Endometrium (tissue), 2 donors: Measurements from ENCODE around the gene SLC26A11.
"Not testable (repeated sequence)": the region's sequence is repeated elsewhere in the genome, so short reads cannot be mapped to it uniquely, and the experiment has no call there.

Source experiments
- FAIRE-seq: peaks from 2 replicates; lab custom pipeline; 2012; peaks lifted over from hg19 to GRCh38; lab: Jason Lieb, UNC
- donor health status: control.
- donor health status: control.

SLC26A11 gene

DNA sequence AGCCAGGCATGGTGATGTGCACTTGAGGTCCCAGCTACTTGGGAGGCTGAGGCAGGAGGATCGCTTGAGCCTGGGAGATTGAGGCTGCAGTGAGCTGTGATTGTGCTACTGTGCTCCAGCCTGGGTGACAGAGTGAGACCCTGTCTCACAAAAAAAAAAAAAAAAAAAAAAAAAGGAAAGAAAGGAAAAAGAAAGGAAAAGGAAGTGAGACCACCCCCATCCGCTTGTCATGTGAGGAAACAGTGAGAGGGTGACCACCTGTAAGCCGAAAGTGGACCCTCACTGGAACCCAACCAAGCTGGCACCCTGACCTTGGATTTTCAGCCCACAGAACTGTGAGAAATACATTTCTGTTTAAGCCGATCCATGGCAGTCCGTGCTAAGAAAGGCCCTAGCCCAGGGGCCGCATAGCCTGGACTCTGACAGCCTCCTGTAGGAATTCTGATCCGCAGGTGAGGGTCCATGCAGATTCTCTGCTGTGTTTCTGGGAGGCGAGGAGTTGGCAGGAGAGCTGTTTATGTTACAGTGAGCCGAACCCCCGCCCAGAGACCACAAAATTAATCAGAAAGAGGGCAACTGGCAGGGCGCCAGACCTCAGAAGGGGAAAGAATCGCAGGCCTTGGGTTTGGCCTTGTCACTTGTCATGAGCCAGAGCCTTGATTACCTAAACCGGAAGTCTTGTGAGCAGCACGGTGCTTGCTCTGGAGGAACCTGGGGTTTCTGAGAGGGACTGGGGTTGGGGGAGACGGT is 1.0 kb upstream of the SLC26A11 start:
- no peak for FAIRE-seq

DNA sequence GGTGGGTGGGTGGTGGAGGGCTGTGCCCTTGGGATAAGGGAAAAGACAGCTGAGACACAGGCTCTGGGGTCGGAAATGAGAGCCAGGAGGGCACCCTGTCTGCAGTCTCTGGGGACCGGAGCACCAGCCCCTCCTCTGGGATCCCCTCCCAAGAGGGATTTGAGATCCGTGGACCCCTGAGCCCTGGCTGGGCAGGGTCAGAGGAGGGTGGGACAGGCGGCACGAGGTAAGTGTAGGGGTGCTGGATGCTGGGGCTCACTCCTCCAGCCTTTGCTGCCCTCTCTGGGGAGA is 519 bp upstream of the SLC26A11 start:
- no peak for FAIRE-seq

DNA sequence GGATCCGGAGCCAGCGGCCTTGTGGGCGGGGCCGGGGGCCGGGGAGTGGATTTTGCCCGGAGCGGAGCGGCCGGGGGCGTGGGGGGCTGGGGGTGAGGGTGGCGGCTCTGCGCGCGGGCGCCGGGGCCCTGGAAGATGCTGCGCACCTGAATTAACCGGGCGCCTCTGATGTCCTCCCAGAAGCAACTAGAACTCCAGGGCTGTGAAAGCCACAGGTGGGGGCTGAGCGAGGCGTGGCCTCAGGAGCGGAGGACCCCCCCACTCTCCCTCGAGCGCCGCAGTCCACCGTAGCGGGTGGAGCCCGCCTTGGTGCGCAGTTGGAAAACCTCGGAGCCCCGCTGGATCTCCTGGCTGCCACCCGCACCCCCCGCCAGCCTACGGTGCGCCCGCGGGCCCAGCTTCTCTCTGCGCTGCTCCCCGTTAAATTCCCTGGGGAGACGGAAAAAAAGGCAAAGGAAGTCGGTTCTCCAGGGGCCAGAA is 549 bp downstream of the SLC26A11 start:
- no peak for FAIRE-seq

DNA sequence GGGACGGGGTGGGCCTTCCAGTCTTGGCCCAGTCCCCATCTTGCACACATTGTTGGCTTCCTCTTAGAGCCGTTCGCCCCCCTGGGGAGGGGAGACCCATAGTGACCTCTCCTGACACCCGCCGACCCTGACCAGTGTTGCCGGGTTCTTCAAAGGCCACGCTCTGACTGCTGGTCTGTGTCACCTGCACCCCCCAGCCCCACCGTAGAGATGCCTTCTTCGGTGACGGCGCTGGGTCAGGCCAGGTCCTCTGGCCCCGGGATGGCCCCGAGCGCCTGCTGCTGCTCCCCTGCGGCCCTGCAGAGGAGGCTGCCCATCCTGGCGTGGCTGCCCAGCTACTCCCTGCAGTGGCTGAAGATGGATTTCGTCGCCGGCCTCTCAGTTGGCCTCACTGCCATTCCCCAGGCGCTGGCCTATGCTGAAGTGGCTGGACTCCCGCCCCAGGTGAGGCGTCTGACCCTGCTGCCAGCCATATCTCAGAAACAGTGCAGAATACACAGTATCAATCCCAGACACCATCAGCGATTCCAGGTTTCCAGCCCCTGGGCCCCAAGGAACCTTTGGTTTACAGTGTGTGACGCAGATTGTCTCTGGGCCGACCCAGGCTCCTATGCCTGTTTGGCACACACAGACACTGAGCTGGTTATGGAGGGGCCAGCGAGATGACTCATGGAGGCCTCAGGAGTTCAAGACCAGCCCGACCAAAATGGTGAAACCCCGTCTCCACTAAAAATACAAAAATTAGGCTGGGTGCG is 1.3 kb downstream of the SLC26A11 start:
- FAIRE-seq = no peak

DNA sequence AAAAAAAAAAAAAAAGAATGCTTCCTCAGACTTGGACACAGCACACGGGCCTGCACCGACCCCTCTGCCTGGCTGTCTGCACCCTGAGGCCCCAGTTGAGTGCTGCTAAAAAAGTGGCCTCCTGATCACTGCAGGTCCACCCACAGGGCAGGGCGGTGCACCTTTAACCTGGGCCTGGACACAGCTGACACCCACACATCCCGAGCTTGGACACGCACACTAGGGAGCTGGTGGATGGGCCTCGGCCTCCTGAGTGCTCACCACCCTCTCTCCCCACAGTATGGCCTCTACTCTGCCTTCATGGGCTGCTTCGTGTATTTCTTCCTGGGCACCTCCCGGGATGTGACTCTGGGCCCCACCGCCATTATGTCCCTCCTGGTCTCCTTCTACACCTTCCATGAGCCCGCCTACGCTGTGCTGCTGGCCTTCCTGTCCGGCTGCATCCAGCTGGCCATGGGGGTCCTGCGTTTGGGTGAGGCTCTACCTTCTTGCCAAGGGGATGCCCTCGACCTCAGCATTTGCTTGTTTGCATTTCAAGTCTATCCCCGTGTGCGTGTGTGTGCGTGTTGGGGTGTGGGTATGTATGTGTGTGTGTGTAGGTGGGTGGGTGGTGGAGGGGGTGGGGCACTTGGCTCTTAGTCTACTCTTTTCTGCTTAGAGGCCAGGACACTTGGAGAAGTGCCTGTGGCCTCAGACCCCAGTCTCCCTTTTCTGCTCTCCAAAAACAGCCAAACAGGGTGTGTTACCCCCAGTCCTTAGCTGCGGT is 2.3 kb downstream of the SLC26A11 start:
- FAIRE-seq = no peak

DNA sequence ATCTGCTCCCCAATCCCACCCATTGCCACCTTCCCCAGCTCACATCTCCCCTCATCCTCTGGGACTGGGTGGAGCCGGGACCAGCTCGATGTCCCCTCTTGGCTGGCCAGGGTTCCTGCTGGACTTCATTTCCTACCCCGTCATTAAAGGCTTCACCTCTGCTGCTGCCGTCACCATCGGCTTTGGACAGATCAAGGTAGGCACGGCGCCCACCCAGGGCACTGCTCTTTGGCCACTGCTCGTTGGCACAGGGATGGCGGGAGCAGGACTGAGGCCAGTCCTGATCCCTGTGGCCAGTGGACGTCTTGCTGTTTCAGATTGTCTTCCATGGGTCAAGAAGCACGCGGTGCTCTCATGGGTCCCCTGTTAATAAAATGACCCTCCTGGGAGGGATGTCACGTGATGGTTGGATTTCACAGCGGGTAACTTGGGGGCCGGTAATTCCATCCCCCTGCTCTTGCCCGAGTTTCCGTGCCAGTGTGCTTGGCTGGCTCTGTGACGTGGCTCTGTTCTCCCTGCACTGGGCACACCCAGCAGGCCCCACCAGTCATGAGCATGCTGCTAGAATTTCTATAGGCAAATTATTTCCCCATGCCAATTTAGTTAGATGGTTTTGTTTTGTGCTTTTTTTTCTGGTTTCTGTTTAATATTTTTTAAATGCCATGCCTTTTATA is 3.1 kb downstream of the SLC26A11 start:
- FAIRE-seq = no peak

DNA sequence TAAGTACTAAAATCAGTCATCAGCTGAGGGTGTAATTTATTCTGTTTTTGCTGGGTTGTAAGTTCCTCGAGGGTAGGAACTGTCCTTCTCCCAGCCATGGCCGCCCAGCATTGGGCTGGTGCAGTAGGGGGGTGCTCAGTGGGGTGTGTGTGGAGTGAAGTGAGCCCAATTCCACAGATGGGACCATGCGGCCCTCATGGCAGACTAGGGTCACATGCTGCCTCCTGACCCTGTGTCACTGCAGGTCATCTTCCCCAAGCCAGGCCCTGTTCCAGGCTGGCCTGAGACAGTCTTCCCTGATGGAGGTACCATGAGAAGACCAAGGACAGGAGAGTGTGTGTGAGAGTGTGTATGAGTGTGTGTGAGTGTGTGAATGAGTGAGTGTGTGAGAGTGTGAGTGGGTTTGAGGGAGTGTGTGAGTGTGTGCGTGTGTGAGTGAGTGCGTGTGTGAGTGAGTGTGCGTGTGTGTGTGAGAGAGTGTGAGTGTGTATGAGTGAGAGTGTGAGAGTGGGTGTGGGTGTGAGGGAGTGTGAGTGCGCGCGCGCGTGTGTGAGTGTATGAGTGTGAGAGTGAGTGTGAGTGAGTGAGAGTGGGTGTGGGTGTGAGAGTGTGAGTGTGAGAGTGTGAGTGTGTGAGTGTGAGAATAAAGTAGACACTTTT is 3.7 kb downstream of the SLC26A11 start:
- FAIRE-seq = no peak

DNA sequence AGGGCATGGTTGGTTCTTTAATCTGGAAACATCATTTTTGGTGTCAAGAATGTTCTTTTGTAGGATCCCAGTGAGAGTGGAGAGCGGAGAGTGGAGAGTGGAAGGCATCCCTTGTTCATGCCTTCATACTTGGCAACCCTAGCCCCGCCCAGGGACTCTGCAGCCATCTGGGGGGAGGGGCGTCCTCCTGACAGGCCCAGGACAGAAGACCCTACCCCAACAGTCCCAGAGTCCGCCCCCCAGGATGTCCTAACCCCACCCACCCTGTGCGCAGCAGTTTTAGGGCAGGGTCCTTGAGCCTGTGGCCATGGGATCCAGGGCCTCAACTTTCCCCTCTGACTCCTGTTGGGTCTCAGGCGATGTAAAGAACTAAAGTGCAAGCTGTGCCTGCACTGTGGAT is 4.5 kb downstream of the SLC26A11 start:
- no peak for FAIRE-seq

DNA sequence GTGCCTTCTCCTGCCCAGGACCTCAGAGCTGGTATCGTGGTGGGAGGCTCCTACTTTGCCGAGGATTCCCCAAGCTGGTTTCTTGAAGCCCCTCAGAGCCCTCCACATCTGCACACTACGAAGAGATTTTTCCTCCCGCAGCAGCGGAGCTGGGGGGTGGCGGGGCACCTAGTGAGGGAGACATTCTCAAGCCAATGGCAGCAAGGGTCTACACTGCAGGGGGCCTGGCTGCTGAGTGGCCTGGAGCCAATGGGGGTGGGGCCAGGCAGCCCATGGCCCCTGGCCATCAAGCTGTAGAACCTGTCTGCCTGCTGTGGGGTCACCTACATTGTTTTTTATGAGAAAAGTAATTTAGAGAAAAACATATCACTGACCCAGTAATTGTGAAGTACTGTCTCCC is 5.0 kb downstream of the SLC26A11 start:
- FAIRE-seq = no peak

DNA sequence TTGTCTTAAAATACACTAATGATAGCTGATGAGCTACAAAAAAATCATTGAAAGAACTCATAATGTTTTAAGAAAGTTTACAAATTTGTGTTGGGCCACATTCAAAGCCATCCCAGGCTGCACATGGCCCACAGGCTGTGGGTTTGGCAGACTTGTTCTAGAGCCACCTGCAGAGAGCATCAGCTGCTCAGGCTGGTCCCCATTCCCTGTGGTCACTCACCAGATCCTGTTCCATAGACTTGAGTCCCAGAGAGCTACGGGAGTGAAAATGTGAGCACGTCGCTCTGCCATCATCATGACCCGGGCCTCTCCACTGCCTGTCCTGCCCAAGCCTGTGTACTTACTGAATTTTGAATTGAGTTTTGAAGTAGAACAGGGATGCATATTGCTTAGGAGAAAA is 6.9 kb downstream of the SLC26A11 start:
- no peak for FAIRE-seq

DNA sequence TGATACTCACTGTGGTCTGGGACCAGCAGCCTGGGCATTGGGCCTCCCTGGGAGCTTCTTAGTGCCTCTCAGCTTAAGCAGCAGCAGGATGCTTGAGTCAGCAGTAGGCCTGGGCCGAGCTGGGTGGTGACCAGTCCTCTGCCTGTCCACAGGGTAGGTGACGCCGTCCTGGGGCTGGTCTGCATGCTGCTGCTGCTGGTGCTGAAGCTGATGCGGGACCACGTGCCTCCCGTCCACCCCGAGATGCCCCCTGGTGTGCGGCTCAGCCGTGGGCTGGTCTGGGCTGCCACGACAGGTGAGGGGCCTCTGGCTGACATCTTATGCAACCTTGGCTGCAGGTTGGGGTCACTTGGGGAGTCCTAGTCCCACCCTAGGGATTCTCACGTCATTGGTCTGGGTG is 7.4 kb downstream of the SLC26A11 start:
- no peak for FAIRE-seq

DNA sequence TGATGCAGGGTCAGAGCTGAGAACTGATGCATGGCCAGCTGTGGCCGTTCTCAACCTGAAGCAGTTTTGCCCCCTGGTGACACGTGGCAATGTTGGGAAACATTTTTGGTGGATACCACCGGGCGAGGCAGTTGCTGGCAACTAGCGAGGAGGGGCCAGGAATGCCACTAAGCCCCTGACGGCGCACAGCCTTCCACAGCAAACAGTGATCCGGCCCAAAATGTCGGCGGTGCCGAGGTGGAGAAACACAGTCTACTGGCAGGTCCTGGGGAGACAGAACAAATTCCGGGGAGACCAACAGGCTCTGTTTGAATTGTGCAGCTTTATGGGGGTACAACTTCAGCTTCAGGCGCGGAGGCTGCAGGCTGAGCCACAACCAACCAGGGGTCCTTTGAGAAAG is 8.2 kb downstream of the SLC26A11 start:
- FAIRE-seq = no peak

DNA sequence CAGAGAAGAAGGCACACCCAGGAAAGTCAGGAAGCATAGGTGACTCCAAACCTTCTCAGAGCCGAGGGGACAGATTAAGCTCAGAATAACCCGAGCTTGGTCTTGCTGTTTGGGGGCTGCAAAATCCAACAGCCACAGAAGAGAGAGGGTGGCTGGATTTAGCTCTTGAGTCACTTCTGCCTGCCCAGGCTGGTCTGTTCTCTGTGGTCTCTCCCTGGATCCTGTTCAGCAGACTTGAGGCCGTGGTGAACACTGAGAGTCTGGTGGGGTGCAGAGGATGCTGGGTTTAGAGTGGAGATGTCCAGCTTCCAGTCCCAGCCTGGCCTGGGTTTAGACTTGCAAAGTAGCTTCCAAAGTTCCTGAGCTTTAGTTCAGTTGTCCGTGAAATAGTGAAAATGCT is 8.8 kb downstream of the SLC26A11 start:
- no peak for FAIRE-seq

DNA sequence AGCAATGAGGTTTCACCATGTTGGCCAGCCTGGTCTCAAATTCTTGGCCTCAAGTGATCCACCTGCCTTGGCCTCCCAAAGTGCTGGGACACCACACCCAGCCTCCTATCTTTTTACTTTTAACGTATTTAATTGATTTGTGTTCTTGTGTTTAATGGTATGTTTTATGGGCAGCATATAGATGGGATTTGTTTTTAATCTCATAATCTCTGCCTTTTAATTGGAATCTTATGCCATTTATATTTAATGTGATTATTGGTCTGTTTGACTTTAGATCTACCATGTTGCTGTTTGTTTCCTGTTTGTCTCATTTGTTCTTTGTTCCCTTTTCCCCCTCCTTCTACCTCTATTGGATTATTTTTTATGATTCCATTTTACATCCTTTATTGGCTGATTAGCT is 12.2 kb downstream of the SLC26A11 start:
- no peak for FAIRE-seq

DNA sequence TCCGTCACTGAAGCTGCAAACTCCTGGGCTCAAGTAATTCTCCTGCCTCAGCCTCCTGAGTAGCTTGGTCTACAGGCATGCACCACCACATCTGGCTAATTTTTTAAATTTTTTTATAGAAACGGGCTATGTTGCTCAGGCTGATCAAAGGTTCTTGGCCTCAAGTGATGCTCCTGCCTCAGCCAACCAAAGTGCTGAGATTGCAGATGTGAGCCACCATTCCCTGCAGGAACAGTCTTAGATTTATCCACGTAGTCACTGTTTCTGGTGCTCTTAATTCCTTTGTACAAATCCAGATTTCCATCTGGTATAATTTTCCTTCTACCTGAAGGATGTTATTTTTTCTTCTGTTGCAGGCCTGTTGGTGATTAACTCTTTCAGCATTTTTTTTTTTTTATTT is 13.0 kb downstream of the SLC26A11 start:
- no peak for FAIRE-seq

DNA sequence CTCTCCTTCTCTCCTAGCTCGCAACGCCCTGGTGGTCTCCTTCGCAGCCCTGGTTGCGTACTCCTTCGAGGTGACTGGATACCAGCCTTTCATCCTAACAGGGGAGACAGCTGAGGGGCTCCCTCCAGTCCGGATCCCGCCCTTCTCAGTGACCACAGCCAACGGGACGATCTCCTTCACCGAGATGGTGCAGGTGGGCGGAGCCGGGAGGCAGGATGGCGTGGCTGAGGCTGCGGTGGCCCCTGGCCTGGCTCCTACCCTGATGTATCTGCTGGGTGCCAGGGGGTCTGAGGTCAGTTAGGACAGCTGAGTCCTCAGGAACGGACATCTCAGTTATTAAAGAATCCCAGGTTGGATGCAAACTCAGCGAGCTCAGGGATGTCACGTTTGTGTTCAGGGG is 16.7 kb downstream of the SLC26A11 start:
- FAIRE-seq = no peak

DNA sequence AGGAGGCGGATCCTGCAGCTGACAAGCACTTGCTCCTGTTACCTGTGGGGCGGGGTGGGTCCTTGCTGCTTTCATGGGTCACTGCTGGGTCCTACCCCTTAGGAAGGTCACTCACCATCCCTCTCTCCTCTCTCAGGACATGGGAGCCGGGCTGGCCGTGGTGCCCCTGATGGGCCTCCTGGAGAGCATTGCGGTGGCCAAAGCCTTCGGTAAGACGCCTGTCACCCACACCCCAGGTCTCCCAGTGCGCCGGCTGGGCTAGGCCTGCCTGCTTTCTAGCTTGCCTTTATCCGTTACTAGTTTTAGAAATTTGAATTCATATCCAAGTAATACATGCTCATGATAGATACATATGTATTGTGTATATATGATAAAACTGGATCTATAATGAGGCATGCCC is 17.2 kb downstream of the SLC26A11 start:
- no peak for FAIRE-seq

DNA sequence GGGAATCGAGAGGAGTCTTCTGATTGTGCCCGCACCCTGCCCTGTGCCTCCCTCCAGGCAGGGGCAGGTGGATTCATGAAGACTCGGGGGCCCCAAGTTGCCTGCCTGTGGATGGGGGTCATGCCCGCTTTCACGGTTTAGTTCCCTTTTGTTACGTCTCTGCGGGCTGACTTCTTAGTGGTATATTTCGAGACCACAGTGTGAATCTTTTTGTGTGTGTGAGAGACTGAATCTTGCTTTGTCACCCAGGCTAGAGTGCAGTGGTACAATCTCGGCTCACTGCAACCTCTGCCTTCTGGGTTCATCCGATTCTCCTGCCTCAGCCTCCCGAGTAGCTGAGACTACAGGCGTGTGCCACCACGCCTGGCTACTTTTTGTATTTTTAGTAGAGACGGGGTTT is 22.3 kb downstream of the SLC26A11 start:
- FAIRE-seq = no peak

DNA sequence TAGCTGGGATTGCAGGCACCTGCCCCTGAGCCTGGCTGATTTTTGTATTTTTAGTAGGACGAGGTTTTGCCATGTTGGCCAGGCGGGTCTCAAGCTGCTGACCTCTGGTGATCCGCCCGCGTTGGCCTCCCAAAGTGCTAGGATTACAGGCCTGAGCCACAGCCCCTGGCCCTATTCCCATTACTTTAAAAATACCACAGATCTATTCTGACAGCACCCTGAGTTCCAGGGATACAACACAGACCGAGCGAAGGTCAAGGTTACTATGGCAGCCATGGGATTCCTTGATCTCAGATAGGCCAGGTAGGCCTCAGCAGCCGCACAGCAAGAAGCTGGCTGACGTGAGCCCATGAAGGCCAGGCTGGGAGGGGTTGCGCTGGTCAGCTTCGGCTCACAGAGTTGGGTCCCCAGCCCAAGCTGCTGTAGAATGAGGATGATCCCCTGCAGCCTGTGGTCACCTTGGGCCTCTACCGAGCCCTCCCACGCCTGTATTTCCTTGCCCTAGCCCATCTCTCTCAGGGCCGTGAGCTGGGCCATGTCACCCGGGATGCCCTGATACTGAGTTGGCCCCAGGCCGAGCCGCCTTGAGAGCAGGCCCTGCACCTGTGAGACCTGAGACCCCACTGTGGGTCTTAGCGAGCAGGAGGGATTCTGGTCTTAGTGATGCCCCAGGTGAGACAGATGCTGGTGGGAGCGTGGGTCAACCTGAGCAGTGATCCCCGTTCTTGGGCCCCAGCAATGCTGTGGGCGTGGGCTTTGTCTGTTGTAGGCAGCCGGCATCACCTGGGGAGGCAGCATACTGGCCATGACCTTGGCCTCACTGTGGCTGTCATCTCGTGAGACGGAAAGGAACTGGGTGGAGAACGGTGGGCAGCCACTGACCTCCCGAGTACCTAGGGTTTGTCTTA is 23.6 kb downstream of the SLC26A11 start:
- FAIRE-seq = no peak

DNA sequence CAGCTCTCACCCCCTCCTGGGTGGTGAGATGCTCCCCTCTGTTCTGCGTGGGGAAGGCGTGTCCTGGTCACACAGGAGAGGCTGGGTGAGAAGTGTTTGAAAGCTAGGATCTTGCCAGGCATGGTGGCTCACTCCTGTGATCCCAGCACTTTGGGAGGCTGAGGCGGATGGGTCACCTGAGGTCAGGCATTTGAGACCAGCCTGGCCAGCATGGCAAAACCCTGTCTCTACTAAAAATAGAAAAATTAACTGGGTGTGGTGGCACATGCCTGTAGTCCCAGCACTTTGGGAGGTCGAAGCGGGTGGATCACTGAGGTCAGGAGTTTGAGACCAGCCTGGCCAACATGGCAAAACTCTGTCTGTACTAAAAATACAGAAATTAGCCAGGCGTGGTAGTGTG is 24.2 kb downstream of the SLC26A11 start:
- FAIRE-seq = not testable (repeated sequence)
